Heart right ventricle (tissue), 16 donors: Measurements from ENCODE around the gene RELCH. TPM values are rescaled to one million over a fixed set of nuclear protein-coding genes. Genes with fewer than 3 reads are reported as not detected.

Experiments
- ATAC-seq, 8 donors: fragments of 200-7000 bp; cut with Tn5 transposase; one replicate each; pipeline ENCODE4 v1.9.1; 2020; ENCODE audit warnings: mild to moderate bottlenecking in 8 of 8, moderate library complexity in 8 of 8, moderate number of reproducible peaks in 1 of 8
- DNase-seq, 2 donors: peaks; one replicate each; pipeline ENCODE4 v3.0.0-alpha.2; 2020
- H3K27ac ChIP-seq, 10 donors: fragments of 200-600 bp; sonication (generic) in 2 of 10; one replicate each; pipeline versions ENCODE4 v1.5.0 to v1.8.0; 2020 to 2022; ENCODE audit warnings: mild to moderate bottlenecking in 3 of 10
- H3K27me3 ChIP-seq, 7 donors: fragments of 200-600 bp; one replicate each; pipeline ENCODE4 v1.8.0; 2021 to 2022; ENCODE audit warnings: mild to moderate bottlenecking in 2 of 7
- H3K36me3 ChIP-seq, 9 donors: fragments of 200-600 bp; sonication (generic) in 1 of 9; one replicate each; pipeline versions ENCODE4 v1.5.0 to v1.8.0; 2020 to 2022; ENCODE audit warnings: mild to moderate bottlenecking in 2 of 9
- H3K4me1 ChIP-seq, 9 donors: fragments of 200-600 bp; sonication (generic) in 1 of 9; one replicate each; pipeline versions ENCODE4 v1.5.0 to v1.8.0; 2020 to 2022; ENCODE audit warnings: mild to moderate bottlenecking in 4 of 9
- H3K4me3 ChIP-seq, 10 donors: fragments of 200-600 bp; sonication (generic) in 2 of 10; one replicate each; pipeline versions ENCODE4 v1.5.0 to v1.8.0; 2020 to 2022; ENCODE audit warnings: mild to moderate bottlenecking in 7 of 10, moderate library complexity in 2 of 10
- H3K9me3 ChIP-seq, 11 donors: fragments of 200-600 bp in 10 of 11; sonication (generic) in 2 of 11; one replicate each; pipeline versions ENCODE4 v1.5.0 to v1.8.0; 2013 to 2022; ENCODE audit warnings: mild to moderate bottlenecking in 2 of 11, control low read depth in 1 of 11, moderate library complexity in 1 of 11
- WGBS, 2 donors: extraction: QIAGEN DNeasy Blood & Tissue Kit; methylation state at CpG; one replicate each; pipeline ENCODE4 v1.1.7; 2013; ENCODE audit warnings: inconsistent platforms in 1 of 2; 5-methylcytosine and 5-hydroxymethylcytosine counted together
- intact Hi-C, 10 donors: fragments of 100-400 bp; cut with DNase I; formaldehyde crosslinking; loops; one replicate each; pipeline versions ENCODE4 v1.11.1 to v1.14.2; 2022
- polyA plus RNA-seq, 2 donors: library from polyadenylated mRNA; stranded (reverse); fragments of 200-250 nt; gene quantifications; one replicate each; pipeline ENCODE4 v1.2.3, GENCODE V29; 2013
- total RNA-seq, 10 donors: library from RNA; stranded (reverse); fragmentation: NEBNext Ultra II Directional in 3 of 10; extraction: Animal tissue kit (Norgen Biotek cat#: 25700) in 3 of 10; gene quantifications; one replicate each; pipeline versions ENCODE4 v1.2.1 to v1.2.4, GENCODE V29; 2021 to 2023
- TF ChIP-seq, protein P1 (sequence below), 9 donors: fragments of 200-600 bp; sonication (generic) in 2 of 9; IDR thresholded peaks; one replicate each; pipeline versions ENCODE4 v1.5.0 to v1.8.0; 2021 to 2022; ENCODE audit warnings: antibody characterized with exemption in 9 of 9, mild to moderate bottlenecking in 5 of 9, moderate library complexity in 1 of 9
- donor health status: Arrhythmogenic right ventricular cardiomyopathy.
- donor health status: ischemic (EF 13 %, LVEDD 7.1; RV severe dilation, severe dysfunction).
- donor health status: healthy with polysubstance abuse.
- donor health status: DM: no; HTN: yes; CAD: no.
- donor health status: DM: no; HTN: no; CAD: no.
- donor health status: ischemic (EF 25% LVEDD 6.9; RV normal size, moderate dysfunction).
- donor health status: ischemic (EF 25% LVEDD 5.7; RV mildly dilated, moderate dysfunction).
- donor health status: healthy.
- donor health status: DM: yes; HTN: yes; CAD: no.
- donor health status: Ischemic cardiomyopathy.
- donor health status: ischemic (EF 35%, LVEDD 5.7; RV mildly dilated, moderate dysfunction).
- donor health status: nonischemic (EF 11% LVEDD 7.7; RV severe dilation, severe dysfunction).
- donor health status: DM: yes; HTN: yes; CAD: no.
- donor health status: PGD.
- donor health status: ischemic (EF 29% LVEDD 5.4; RV normal size, mild dysfunction).
- donor health status: nonischemic (EF 23%, LVEDD 6.1; RV moderate dilation, normal function).

The RELCH gene
- total and polyA plus RNA-seq, 12 donors: 4.1 to 21.0 (median 15.8) TPM

DNA sequence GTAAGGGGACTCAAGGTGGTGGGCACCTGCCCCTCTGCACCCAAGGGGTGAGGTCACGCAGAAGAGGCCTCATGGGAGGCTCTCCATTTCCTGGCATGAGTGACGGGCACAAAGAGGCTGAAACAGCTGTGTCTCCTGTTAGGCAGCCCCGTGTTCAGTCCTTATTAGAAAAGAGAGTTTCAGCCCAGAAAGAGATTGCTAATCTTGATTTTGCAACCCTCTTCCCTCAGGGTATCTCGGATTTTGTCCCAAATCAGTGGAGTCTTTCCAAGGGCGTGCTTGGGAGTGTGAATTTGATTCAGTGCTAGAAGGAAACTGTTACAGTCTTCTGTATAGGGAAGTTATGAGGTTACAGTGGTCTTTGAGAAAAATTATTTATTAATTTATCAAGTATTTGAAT, 148.4 kb downstream of the RELCH start:
- DNase-seq (no peak), ATAC-seq (no peak)
- Histone ChIP-seq H3K27me3 (peaks cover 0 to 82% (median 31%) of the 10 kb centered on the region in 7 donors), H3K27ac (no peak overlapping the region), H3K4me3 (no peak overlapping the region), H3K4me1 (peaks cover 0 to 33% (median 0%) of the 10 kb centered on the region in 9 donors), H3K36me3 (no peaks in the 10 kb centered on the region), H3K9me3 (no peaks in the 10 kb centered on the region)
- TF ChIP-seq, protein P1, sequence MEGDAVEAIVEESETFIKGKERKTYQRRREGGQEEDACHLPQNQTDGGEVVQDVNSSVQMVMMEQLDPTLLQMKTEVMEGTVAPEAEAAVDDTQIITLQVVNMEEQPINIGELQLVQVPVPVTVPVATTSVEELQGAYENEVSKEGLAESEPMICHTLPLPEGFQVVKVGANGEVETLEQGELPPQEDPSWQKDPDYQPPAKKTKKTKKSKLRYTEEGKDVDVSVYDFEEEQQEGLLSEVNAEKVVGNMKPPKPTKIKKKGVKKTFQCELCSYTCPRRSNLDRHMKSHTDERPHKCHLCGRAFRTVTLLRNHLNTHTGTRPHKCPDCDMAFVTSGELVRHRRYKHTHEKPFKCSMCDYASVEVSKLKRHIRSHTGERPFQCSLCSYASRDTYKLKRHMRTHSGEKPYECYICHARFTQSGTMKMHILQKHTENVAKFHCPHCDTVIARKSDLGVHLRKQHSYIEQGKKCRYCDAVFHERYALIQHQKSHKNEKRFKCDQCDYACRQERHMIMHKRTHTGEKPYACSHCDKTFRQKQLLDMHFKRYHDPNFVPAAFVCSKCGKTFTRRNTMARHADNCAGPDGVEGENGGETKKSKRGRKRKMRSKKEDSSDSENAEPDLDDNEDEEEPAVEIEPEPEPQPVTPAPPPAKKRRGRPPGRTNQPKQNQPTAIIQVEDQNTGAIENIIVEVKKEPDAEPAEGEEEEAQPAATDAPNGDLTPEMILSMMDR (IDR thresholded peaks at IDR 0.05): no peak
- WGBS, 2 donors: 78 to 87% methylated on average over 5 of the region's 5 CpGs
- intact Hi-C loops: no loop called here

GRCh38 chr18:62336618-62337017, 149.6 kb downstream of the RELCH start:
- TF ChIP-seq, protein P1 (IDR thresholded peaks at IDR 0.05): no peak
- 81 to 86% methylated on average over 5 of the region's 5 CpGs for WGBS, 2 donors
- peaks cover 0 to 80% (median 22%) of the 10 kb centered on the region in 7 donors for H3K27me3 ChIP-seq

DNA sequence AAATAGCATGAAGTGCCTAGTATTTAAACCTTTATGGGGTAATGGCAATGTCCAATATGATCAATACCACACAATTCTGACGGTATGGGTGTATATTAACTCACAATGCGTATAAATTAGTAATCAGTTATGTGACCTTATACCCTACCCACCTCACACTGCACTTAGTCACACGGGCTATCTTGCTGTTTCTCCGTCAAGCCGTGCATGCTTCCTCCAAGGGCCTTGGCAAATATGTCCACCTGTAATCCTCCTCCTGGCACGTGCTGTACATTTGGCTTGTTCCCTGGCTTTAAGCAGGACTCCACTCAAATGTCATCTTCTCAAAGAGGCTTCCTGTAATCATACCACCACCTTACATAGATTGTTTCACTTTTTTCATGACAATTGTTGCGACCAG, 150.3 kb downstream of the RELCH start:
- no peaks in the 10 kb centered on the region for H3K9me3 ChIP-seq
- H3K4me3 ChIP-seq: no peak overlapping the region
- intact Hi-C loops: no loop called here
- no peak overlapping the region for H3K27ac ChIP-seq
- ATAC-seq (no peak), DNase-seq (no peak)
- peaks cover 0 to 73% (median 19%) of the 10 kb centered on the region in 7 donors for H3K27me3 ChIP-seq
- peaks cover 0 to 21% (median 0%) of the 10 kb centered on the region in 9 donors for H3K4me1 ChIP-seq
- no peaks in the 10 kb centered on the region for H3K36me3 ChIP-seq
- TF ChIP-seq, protein P1 (IDR thresholded peaks at IDR 0.05): no peak
- whole genome bisulfite sequencing, 2 donors: 82 to 90% methylated on average over 7 of the region's 7 CpGs

More at GRCh38 chr18:62336618-62337017, 149.6 kb downstream of the RELCH start:
- ATAC-seq (no peak), DNase-seq (no peak)
- no peak overlapping the region for H3K4me3 ChIP-seq
- no peaks in the 10 kb centered on the region for H3K9me3 ChIP-seq
- H3K36me3 ChIP-seq: no peaks in the 10 kb centered on the region
- intact Hi-C loops: no loop called here
- peaks cover 0 to 27% (median 0%) of the 10 kb centered on the region in 9 donors for H3K4me1 ChIP-seq
- H3K27ac ChIP-seq: no peak overlapping the region

DNA sequence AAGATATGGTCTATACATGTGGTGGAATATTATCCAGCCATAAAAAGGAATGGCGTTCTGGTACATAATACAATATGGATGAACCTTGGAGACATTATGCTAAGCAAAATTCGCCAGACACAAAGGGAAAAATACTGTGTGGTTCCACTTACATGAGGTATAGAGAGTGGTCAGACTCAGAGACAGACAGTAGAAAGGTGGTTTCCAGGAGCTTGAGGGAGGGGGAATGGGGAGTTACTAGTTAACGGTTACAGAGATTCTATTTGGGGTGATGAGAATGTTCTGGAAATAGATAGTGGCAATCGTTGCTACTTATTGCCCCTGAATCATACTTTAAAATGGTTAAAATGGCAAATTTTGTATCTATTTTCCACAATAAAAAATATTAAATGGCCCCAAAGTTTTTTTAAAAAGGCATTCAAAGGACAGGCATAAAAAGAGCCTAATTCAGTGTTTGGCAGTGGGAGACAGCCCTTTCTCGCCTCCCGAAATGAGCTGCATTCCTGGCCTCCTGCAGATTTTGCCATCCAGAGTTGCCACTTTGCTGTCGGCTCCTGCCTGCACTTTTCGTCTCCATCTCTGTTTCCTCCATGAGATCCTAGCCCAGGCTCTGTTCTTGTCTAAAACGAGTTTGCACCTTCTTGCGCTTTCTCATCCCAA, 151.5 kb downstream of the RELCH start:
- intact Hi-C loops: no loop called here
- no peak overlapping the region for H3K27ac ChIP-seq
- H3K4me3 ChIP-seq: no peak overlapping the region
- H3K4me1 ChIP-seq: peaks cover 0 to 10% (median 0%) of the 10 kb centered on the region in 9 donors
- H3K9me3 ChIP-seq: no peaks in the 10 kb centered on the region
- H3K27me3 ChIP-seq: peaks cover 0 to 62% (median 12%) of the 10 kb centered on the region in 7 donors
- DNase-seq: no peak
- TF ChIP-seq, protein P1 (IDR thresholded peaks at IDR 0.05): no peak
- 56 to 61% methylated on average over 10 of the region's 10 CpGs for WGBS, 2 donors
- ATAC-seq: no peak
- no peaks in the 10 kb centered on the region for H3K36me3 ChIP-seq
